PC-3 (cell line): ENCODE results near the gene ANXA9.

Experiments used
- CTCF ChIP-seq: fragments of 300-600 bp; sonication (generic); conservative IDR thresholded peaks from 2 replicates; pipeline ENCODE4 v1.5.1; 2017; ENCODE audit warnings: antibody characterized with exemption, low read depth, mild to moderate bottlenecking, low read length
- EZH2 ChIP-seq: fragments of 300-600 bp; sonication (generic); IDR thresholded peaks from one replicate; pipeline ENCODE4 v1.6.1; 2017; ENCODE audit warnings: antibody characterized with exemption, mild to moderate bottlenecking, low read length; ENCODE audit not compliant: unreplicated experiment
- EZH2phosphoT487 ChIP-seq: fragments of 300-600 bp; sonication (generic); IDR thresholded peaks from 2 replicates; pipeline ENCODE4 v1.6.1; 2018; ENCODE audit warnings: mild to moderate bottlenecking, antibody characterized with exemption, low read length, borderline replicate concordance

- TF ChIP-seq CTCF (no peak), EZH2 (no peak), EZH2phosphoT487 (no peak)
Observed at GRCh38 chr1:151000408-151000807, 18.3 kb downstream of the ANXA9 start.
